Neural crest cell (in vitro differentiated cells): ENCODE measurements around the gene HSD17B7. TPM values are rescaled to one million over a fixed set of nuclear protein-coding genes. Genes with fewer than 3 reads are reported as not detected.

Experiments used
- DNase-seq: peaks from one replicate; pipeline ENCODE4 v3.0.0; 2021; ENCODE audit warnings: low read depth, mixed read lengths, low spot score
- H3K27ac Mint-ChIP-seq: one replicate; pipeline ENCODE4 v1.8.0; 2021; ENCODE audit warnings: mild to moderate bottlenecking, mixed read lengths; ENCODE audit not compliant: unreplicated experiment
- H3K27me3 Mint-ChIP-seq: 2 replicates; pipeline ENCODE4 v1.8.0; 2021; ENCODE audit warnings: low read depth, mild to moderate bottlenecking, mixed read lengths
- H3K36me3 Mint-ChIP-seq: 2 replicates; pipeline ENCODE4 v1.8.0; 2021; ENCODE audit warnings: low read depth, mild to moderate bottlenecking, mixed read lengths
- H3K4me1 Mint-ChIP-seq: 2 replicates; pipeline ENCODE4 v1.8.0; 2021; ENCODE audit warnings: mixed read lengths
- H3K4me3 Mint-ChIP-seq: one replicate; pipeline ENCODE4 v1.8.0; 2021; ENCODE audit warnings: mild to moderate bottlenecking, mixed read lengths
- H3K9me3 Mint-ChIP-seq: 2 replicates; pipeline ENCODE4 v1.8.0; 2021; ENCODE audit warnings: mixed read lengths
- CTCF ChIP-seq: fragments of 200-600 bp; sonication (generic); conservative IDR thresholded peaks from 2 replicates; pipeline ENCODE4 v1.5.0; 2021; ENCODE audit warnings: antibody characterized with exemption, mild to moderate bottlenecking
- total RNA-seq: library from RNA; stranded (reverse); gene quantifications from 2 replicates; pipeline ENCODE4 v1.2.1, GENCODE V29; 2021

Gene HSD17B7
- total RNA-seq, 1 donor from 2014 or later, result 60.1 TPM

GRCh38 chr1:162823771-162824525 is 33.4 kb downstream of the HSD17B7 start:
- H3K4me1 Mint-ChIP-seq, result peaks cover 24% of the 10 kb centered on the region
- H3K36me3 Mint-ChIP-seq, result no peaks in the 10 kb centered on the region
- H3K4me3 Mint-ChIP-seq, result peak overlapping the region; percentile 8
- TF ChIP-seq CTCF, result no peak
- DNase-seq, result no peak
- no peaks in the 10 kb centered on the region for H3K9me3 Mint-ChIP-seq
- no peak overlapping the region for H3K27ac Mint-ChIP-seq
- H3K27me3 Mint-ChIP-seq, result peaks cover 30% of the 10 kb centered on the region

GRCh38 chr1:162829268-162829667 is 38.8 kb downstream of the HSD17B7 start:
- Mint-ChIP-seq H3K36me3 (no peaks in the 10 kb centered on the region), H3K4me1 (peaks cover 7% of the 10 kb centered on the region), H3K9me3 (no peaks in the 10 kb centered on the region), H3K4me3 (no peak overlapping the region), H3K27ac (no peak overlapping the region), H3K27me3 (peaks cover 8% of the 10 kb centered on the region)
- DNase-seq, result no peak
- TF ChIP-seq CTCF, result no peak

- TF ChIP-seq CTCF, result no peak
- no peak for DNase-seq
- Mint-ChIP-seq H3K4me1 (peaks cover 6% of the 10 kb centered on the region), H3K27me3 (peaks cover 7% of the 10 kb centered on the region), H3K36me3 (no peaks in the 10 kb centered on the region), H3K4me3 (no peak overlapping the region), H3K27ac (no peak overlapping the region), H3K9me3 (no peaks in the 10 kb centered on the region)
Observed at GRCh38 chr1:162832470-162832869, 42.0 kb downstream of the HSD17B7 start.

GRCh38 chr1:162835157-162835899 is 44.8 kb downstream of the HSD17B7 start:
- H3K27ac Mint-ChIP-seq, result no peak overlapping the region
- no peak overlapping the region for H3K4me3 Mint-ChIP-seq
- no peak for TF ChIP-seq CTCF
- H3K4me1 Mint-ChIP-seq, result no peaks in the 10 kb centered on the region
- peaks cover 4% of the 10 kb centered on the region for H3K27me3 Mint-ChIP-seq
- H3K9me3 Mint-ChIP-seq, result peaks cover 7% of the 10 kb centered on the region
- H3K36me3 Mint-ChIP-seq, result peaks cover 2% of the 10 kb centered on the region
- DNase-seq, result no peak

- no peak overlapping the region for H3K27ac Mint-ChIP-seq
- no peak overlapping the region for H3K4me3 Mint-ChIP-seq
- peaks cover 7% of the 10 kb centered on the region for H3K9me3 Mint-ChIP-seq
- H3K27me3 Mint-ChIP-seq, result peaks cover 2% of the 10 kb centered on the region
- no peaks in the 10 kb centered on the region for H3K4me1 Mint-ChIP-seq
- TF ChIP-seq CTCF, result no peak
- H3K36me3 Mint-ChIP-seq, result peaks cover 2% of the 10 kb centered on the region
- DNase-seq, result no peak
Observed at GRCh38 chr1:162838863-162839262, 48.4 kb downstream of the HSD17B7 start.
